Heart right ventricle (tissue), 16 donors: Measurements from ENCODE around the gene SIGLECL1. TPM values are rescaled to one million over a fixed set of nuclear protein-coding genes. Genes with fewer than 3 reads are reported as not detected.

ENCODE experiments used
- ATAC-seq, 8 donors: fragments of 200-7000 bp; cut with Tn5 transposase; one replicate each; pipeline ENCODE4 v1.9.1; 2020; ENCODE audit warnings: mild to moderate bottlenecking in 8 of 8, moderate library complexity in 8 of 8, moderate number of reproducible peaks in 1 of 8
- DNase-seq, 2 donors: peaks; one replicate each; pipeline ENCODE4 v3.0.0-alpha.2; 2020
- H3K27ac ChIP-seq, 10 donors: fragments of 200-600 bp; sonication (generic) in 2 of 10; one replicate each; pipeline versions ENCODE4 v1.5.0 to v1.8.0; 2020 to 2022; ENCODE audit warnings: mild to moderate bottlenecking in 3 of 10
- H3K27me3 ChIP-seq, 7 donors: fragments of 200-600 bp; one replicate each; pipeline ENCODE4 v1.8.0; 2021 to 2022; ENCODE audit warnings: mild to moderate bottlenecking in 2 of 7
- H3K36me3 ChIP-seq, 9 donors: fragments of 200-600 bp; sonication (generic) in 1 of 9; one replicate each; pipeline versions ENCODE4 v1.5.0 to v1.8.0; 2020 to 2022; ENCODE audit warnings: mild to moderate bottlenecking in 2 of 9
- H3K4me1 ChIP-seq, 9 donors: fragments of 200-600 bp; sonication (generic) in 1 of 9; one replicate each; pipeline versions ENCODE4 v1.5.0 to v1.8.0; 2020 to 2022; ENCODE audit warnings: mild to moderate bottlenecking in 4 of 9
- H3K4me3 ChIP-seq, 10 donors: fragments of 200-600 bp; sonication (generic) in 2 of 10; one replicate each; pipeline versions ENCODE4 v1.5.0 to v1.8.0; 2020 to 2022; ENCODE audit warnings: mild to moderate bottlenecking in 7 of 10, moderate library complexity in 2 of 10
- H3K9me3 ChIP-seq, 11 donors: fragments of 200-600 bp in 10 of 11; sonication (generic) in 2 of 11; one replicate each; pipeline versions ENCODE4 v1.5.0 to v1.8.0; 2013 to 2022; ENCODE audit warnings: mild to moderate bottlenecking in 2 of 11, control low read depth in 1 of 11, moderate library complexity in 1 of 11
- WGBS, 2 donors: extraction: QIAGEN DNeasy Blood & Tissue Kit; methylation state at CpG; one replicate each; pipeline ENCODE4 v1.1.7; 2013; ENCODE audit warnings: inconsistent platforms in 1 of 2; 5-methylcytosine and 5-hydroxymethylcytosine counted together
- intact Hi-C, 10 donors: fragments of 100-400 bp; cut with DNase I; formaldehyde crosslinking; loops; one replicate each; pipeline versions ENCODE4 v1.11.1 to v1.14.2; 2022
- polyA plus RNA-seq, 2 donors: library from polyadenylated mRNA; stranded (reverse); fragments of 200-250 nt; gene quantifications; one replicate each; pipeline ENCODE4 v1.2.3, GENCODE V29; 2013
- total RNA-seq, 10 donors: library from RNA; stranded (reverse); fragmentation: NEBNext Ultra II Directional in 3 of 10; extraction: Animal tissue kit (Norgen Biotek cat#: 25700) in 3 of 10; gene quantifications; one replicate each; pipeline versions ENCODE4 v1.2.1 to v1.2.4, GENCODE V29; 2021 to 2023
- TF ChIP-seq, protein P1 (sequence below), 9 donors: fragments of 200-600 bp; sonication (generic) in 2 of 9; IDR thresholded peaks; one replicate each; pipeline versions ENCODE4 v1.5.0 to v1.8.0; 2021 to 2022; ENCODE audit warnings: antibody characterized with exemption in 9 of 9, mild to moderate bottlenecking in 5 of 9, moderate library complexity in 1 of 9
- donor health status: Arrhythmogenic right ventricular cardiomyopathy.
- donor health status: ischemic (EF 13 %, LVEDD 7.1; RV severe dilation, severe dysfunction).
- donor health status: healthy with polysubstance abuse.
- donor health status: DM: no; HTN: yes; CAD: no.
- donor health status: DM: no; HTN: no; CAD: no.
- donor health status: ischemic (EF 25% LVEDD 6.9; RV normal size, moderate dysfunction).
- donor health status: ischemic (EF 25% LVEDD 5.7; RV mildly dilated, moderate dysfunction).
- donor health status: healthy.
- donor health status: DM: yes; HTN: yes; CAD: no.
- donor health status: Ischemic cardiomyopathy.
- donor health status: ischemic (EF 35%, LVEDD 5.7; RV mildly dilated, moderate dysfunction).
- donor health status: nonischemic (EF 11% LVEDD 7.7; RV severe dilation, severe dysfunction).
- donor health status: DM: yes; HTN: yes; CAD: no.
- donor health status: PGD.
- donor health status: ischemic (EF 29% LVEDD 5.4; RV normal size, mild dysfunction).
- donor health status: nonischemic (EF 23%, LVEDD 6.1; RV moderate dilation, normal function).

Gene SIGLECL1
- total and polyA plus RNA-seq, 12 donors: not detected

DNA sequence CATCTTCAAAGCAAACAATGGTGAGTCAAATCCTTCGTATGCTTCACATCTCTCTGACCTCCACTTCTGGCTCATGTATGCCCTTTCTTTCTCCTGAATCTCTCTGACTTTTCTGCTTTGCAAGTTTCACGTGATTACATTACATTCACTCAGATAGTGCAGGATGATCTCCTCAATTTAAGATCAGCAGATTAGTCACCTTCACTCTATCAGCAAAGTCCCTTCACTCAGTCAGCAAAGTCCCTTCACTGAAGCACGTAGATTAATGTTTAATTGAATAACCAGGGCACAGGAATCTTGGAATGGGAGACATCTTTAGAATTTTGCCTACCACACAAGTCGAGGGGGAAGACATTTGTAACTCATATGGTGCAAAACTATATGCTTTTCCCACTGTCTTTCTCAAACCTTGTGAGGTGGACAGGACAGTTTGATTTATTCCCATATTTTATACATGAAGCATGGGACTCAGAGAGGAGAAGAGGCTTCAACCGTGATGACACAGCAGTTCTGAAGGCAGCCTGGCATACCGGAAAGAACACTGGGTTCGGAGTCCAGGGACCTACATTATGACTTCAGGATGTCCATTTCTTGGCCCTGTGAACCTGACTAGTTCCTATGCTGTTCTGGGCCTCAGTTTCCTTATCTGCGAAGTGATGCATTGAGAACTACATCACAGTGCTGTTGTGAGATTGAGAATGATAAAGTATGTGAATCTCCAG is 23.3 kb downstream of the SIGLECL1 start:
- Histone ChIP-seq H3K4me3 (no peak overlapping the region), H3K9me3 (no peaks in the 10 kb centered on the region), H3K4me1 (peaks cover 0 to 14% (median 0%) of the 10 kb centered on the region in 9 donors), H3K27ac (no peak overlapping the region), H3K27me3 (peaks cover 0 to 63% (median 20%) of the 10 kb centered on the region in 7 donors), H3K36me3 (no peaks in the 10 kb centered on the region)
- TF ChIP-seq, protein P1, sequence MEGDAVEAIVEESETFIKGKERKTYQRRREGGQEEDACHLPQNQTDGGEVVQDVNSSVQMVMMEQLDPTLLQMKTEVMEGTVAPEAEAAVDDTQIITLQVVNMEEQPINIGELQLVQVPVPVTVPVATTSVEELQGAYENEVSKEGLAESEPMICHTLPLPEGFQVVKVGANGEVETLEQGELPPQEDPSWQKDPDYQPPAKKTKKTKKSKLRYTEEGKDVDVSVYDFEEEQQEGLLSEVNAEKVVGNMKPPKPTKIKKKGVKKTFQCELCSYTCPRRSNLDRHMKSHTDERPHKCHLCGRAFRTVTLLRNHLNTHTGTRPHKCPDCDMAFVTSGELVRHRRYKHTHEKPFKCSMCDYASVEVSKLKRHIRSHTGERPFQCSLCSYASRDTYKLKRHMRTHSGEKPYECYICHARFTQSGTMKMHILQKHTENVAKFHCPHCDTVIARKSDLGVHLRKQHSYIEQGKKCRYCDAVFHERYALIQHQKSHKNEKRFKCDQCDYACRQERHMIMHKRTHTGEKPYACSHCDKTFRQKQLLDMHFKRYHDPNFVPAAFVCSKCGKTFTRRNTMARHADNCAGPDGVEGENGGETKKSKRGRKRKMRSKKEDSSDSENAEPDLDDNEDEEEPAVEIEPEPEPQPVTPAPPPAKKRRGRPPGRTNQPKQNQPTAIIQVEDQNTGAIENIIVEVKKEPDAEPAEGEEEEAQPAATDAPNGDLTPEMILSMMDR (IDR thresholded peaks at IDR 0.05): no peak
- DNase-seq (no peak), ATAC-seq (no peak)
- intact Hi-C loops: no loop called here
- 81% methylated on average over 8 of the region's 8 CpGs for WGBS, 2 donors

DNA sequence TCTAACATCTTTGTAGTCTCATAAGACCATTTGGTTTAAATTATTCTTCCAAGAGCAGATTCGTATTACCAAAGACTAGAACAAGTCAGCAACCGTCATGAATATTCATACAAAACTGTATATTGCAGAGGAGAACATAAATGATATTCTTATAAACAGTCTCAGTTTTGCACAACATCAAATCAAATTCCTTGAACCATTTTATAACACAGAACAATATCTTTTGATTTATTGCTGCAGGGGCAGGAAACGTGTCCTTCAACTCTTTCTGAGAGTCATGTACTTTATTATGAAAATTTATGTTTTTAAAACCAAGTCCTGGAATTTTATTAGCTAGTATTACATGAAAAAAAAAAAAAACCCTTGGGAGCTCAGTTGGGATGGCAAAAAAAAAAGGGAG is 26.2 kb downstream of the SIGLECL1 start:
- peaks cover 0 to 53% (median 13%) of the 10 kb centered on the region in 7 donors for H3K27me3 ChIP-seq
- intact Hi-C loops: no loop called here
- no peak overlapping the region for H3K27ac ChIP-seq
- TF ChIP-seq, protein P1 (IDR thresholded peaks at IDR 0.05): no peak
- H3K36me3 ChIP-seq: no peaks in the 10 kb centered on the region
- ATAC-seq: no peak
- no peak for DNase-seq
- no peak overlapping the region for H3K4me3 ChIP-seq
- H3K4me1 ChIP-seq: peaks cover 0 to 8% (median 0%) of the 10 kb centered on the region in 9 donors
- WGBS, 2 donors: 76 to 78% methylated on average over 3 of the region's 3 CpGs
- H3K9me3 ChIP-seq: peaks cover 0 to under 1% (median 0%) of the 10 kb centered on the region in 11 donors

DNA sequence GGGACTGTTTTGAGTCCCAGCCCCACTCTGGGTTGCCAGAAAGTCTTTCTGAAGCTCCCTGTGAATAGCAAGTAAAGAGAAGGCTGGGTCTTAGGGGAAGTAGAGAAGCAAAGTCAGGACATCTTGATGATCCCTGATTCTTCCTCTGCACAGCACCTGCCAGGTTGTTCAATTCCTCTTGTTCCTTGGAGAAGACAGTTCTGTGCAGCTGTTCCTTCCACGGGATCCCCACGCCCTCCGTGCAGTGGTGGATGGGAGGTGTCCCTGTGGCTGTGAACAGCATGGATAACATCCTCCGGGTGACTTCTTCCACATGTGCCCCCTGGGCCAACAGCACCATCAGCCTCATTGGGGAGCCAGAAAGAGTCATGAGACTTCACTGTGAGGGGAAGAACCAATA is 31.5 kb downstream of the SIGLECL1 start:
- TF ChIP-seq, protein P1 (IDR thresholded peaks at IDR 0.05): no peak
- H3K4me3 ChIP-seq: no peak overlapping the region
- H3K9me3 ChIP-seq: peaks cover 0 to 21% (median 0%) of the 10 kb centered on the region in 11 donors
- WGBS, 2 donors: 83% methylated on average over 4 of the region's 4 CpGs
- peaks cover 0 to 45% (median 29%) of the 10 kb centered on the region in 7 donors for H3K27me3 ChIP-seq
- intact Hi-C loops: no loop called here
- H3K36me3 ChIP-seq: no peaks in the 10 kb centered on the region
- no peaks in the 10 kb centered on the region for H3K4me1 ChIP-seq
- H3K27ac ChIP-seq: no peak overlapping the region
- DNase-seq (no peak), ATAC-seq (no peak)

DNA sequence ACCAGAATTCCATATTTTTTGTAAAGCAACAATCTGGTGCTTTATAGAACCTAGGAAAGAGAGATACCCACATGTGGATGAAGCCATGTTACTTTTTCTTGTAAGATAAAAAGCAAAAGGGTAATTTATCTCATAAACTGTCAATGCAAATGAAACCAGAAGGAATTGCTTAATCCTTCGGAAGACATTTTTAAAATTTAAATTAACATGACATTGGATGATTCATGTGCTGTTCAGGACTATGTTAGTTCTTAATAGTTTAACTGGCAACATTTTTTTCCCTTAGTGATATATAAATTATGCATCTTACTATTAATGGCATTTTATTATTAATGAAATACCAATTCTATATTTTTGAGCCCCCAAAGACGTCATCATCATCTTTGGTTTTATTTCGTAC is 34.8 kb downstream of the SIGLECL1 start:
- Histone ChIP-seq H3K27ac (no peak overlapping the region), H3K4me1 (no peaks in the 10 kb centered on the region), H3K4me3 (no peak overlapping the region), H3K9me3 (peaks cover 0 to 21% (median 0%) of the 10 kb centered on the region in 11 donors), H3K27me3 (peaks cover 0 to 36% (median 25%) of the 10 kb centered on the region in 7 donors), H3K36me3 (no peaks in the 10 kb centered on the region)
- TF ChIP-seq, protein P1 (IDR thresholded peaks at IDR 0.05): no peak
- 66 to 84% methylated on average over 3 of the region's 3 CpGs for WGBS, 2 donors
- intact Hi-C loops: no loop called here
- ATAC-seq (no peak), DNase-seq (no peak)
